IMR-90 (cell line): Measurements from ENCODE around the gene PAK5. TPM values are rescaled to one million over a fixed set of nuclear protein-coding genes. Genes with fewer than 3 reads are reported as not detected.

Experiments used
- ATAC-seq: fragments of 200-7000 bp; cut with Tn5 transposase; 2 replicates; pipeline ENCODE4 v1.9.1; 2020; ENCODE audit warnings: low read depth, mild to moderate bottlenecking, moderate library complexity
- BruUV-seq: library from RNA; stranded (reverse); fragments of 400-500 nt; replicated peaks from 2 replicates; lab custom pipeline; 2021; lab: Mats Ljungman, UMichigan
- CTCF ChIA-PET: fragments of 300-600 bp; formaldehyde crosslinking; extraction: SDS; loops from one replicate; lab custom pipeline; 2021; ENCODE audit warnings: antibody characterized with exemption; lab: Yijun Ruan, JAX
- POLR2A ChIA-PET: fragments of 300-600 bp; sonication (Branson Sonifier 250); formaldehyde crosslinking; loops from one replicate; lab custom pipeline; 2022; ENCODE audit warnings: antibody characterized with exemption; ENCODE audit not compliant: unreplicated experiment; lab: Charles Lee
- DNase-seq: peaks from one replicate; pipeline ENCODE4 v3.0.0; 2013
- H2AFZ ChIP-seq: replicated peaks from 2 replicates; pipeline ENCODE3; 2013; ENCODE audit warnings: low read length, mild to moderate bottlenecking; ENCODE audit not compliant: poor library complexity
- H2AK5ac ChIP-seq: 2 replicates; pipeline ENCODE4 v1.6.1; 2013; ENCODE audit warnings: low read depth, low read length, inconsistent platforms
- H2AK9ac ChIP-seq: replicated peaks from 2 replicates; pipeline ENCODE3; 2013; ENCODE audit warnings: mild to moderate bottlenecking, low read depth, low read length, moderate library complexity; ENCODE audit not compliant: poor library complexity
- H2BK120ac ChIP-seq: 2 replicates; pipeline ENCODE4 v1.6.1; 2013; ENCODE audit warnings: low read depth, low read length, inconsistent platforms
- H2BK15ac ChIP-seq: 3 replicates; pipeline ENCODE4 v1.6.1; 2013; ENCODE audit warnings: low read depth, low read length, inconsistent platforms
- H2BK20ac ChIP-seq: 2 replicates; pipeline ENCODE4 v1.6.1; 2013; ENCODE audit warnings: low read depth, mild to moderate bottlenecking, inconsistent platforms, low read length, moderate library complexity
- H2BK5ac ChIP-seq: 2 replicates; pipeline ENCODE4 v1.6.1; 2013; ENCODE audit warnings: mild to moderate bottlenecking, low read depth, low read length, inconsistent platforms; ENCODE audit not compliant: poor library complexity, severe bottlenecking
- H3K14ac ChIP-seq: replicated peaks from 2 replicates; pipeline ENCODE4 v1.6.1; 2013; ENCODE audit warnings: low read depth, low read length, inconsistent platforms
- H3K18ac ChIP-seq: 2 replicates; pipeline ENCODE4 v1.6.1; 2013; ENCODE audit warnings: low read depth, low read length, control low read depth
- H3K23ac ChIP-seq: 2 replicates; pipeline ENCODE4 v1.6.1; 2013; ENCODE audit warnings: low read depth, low read length, inconsistent platforms
- H3K27ac ChIP-seq: 2 replicates; pipeline ENCODE4 v1.5.1; 2013; ENCODE audit warnings: mild to moderate bottlenecking, control low read depth, low read length; ENCODE audit not compliant: insufficient read depth
- H3K27me3 ChIP-seq: 2 replicates; pipeline ENCODE4 v1.6.1; 2013; ENCODE audit warnings: low read length; ENCODE audit not compliant: control insufficient read depth, insufficient read depth
- H3K36me3 ChIP-seq: 2 replicates; pipeline ENCODE4 v1.6.1; 2013; ENCODE audit warnings: low read length, mixed read lengths; ENCODE audit not compliant: control insufficient read depth, insufficient read depth
- H3K4ac ChIP-seq: 2 replicates; pipeline ENCODE4 v1.6.1; 2013; ENCODE audit warnings: low read depth, low read length, inconsistent platforms
- H3K4me1 ChIP-seq: 2 replicates; pipeline ENCODE4 v1.6.1; 2013; ENCODE audit warnings: low read length, mixed read lengths; ENCODE audit not compliant: control insufficient read depth, insufficient read depth
- H3K4me2 ChIP-seq: 2 replicates; pipeline ENCODE4 v1.6.1; 2013; ENCODE audit warnings: low read depth, mild to moderate bottlenecking, control low read depth, low read length, moderate library complexity
- H3K4me3 ChIP-seq: 2 replicates; pipeline ENCODE4 v1.5.1; 2013; ENCODE audit warnings: low read depth, mild to moderate bottlenecking, control low read depth, low read length, moderate library complexity; ENCODE audit not compliant: insufficient read depth
- H3K56ac ChIP-seq: 2 replicates; pipeline ENCODE4 v1.6.1; 2013; ENCODE audit warnings: low read length, inconsistent platforms; ENCODE audit not compliant: insufficient read depth; ENCODE audit errors: extremely low read depth
- H3K79me1 ChIP-seq, 2 experiments: 2 replicates each; pipeline ENCODE4 v1.6.1; 2013; ENCODE audit warnings: low read length in 2 of 2, inconsistent platforms in 1 of 2, low read depth in 1 of 2
- H3K9ac ChIP-seq: 2 replicates; pipeline ENCODE4 v1.6.1; 2013; ENCODE audit warnings: low read depth, low read length, control low read depth
- H3K9me1 ChIP-seq: 2 replicates; pipeline ENCODE4 v1.6.1; 2013; ENCODE audit warnings: low read length, inconsistent platforms; ENCODE audit not compliant: insufficient read depth
- H3K9me3 ChIP-seq: 2 replicates; pipeline ENCODE4 v1.6.1; 2013; ENCODE audit warnings: low read length; ENCODE audit not compliant: control insufficient read depth, insufficient read depth
- H4K20me1 ChIP-seq: 2 replicates; pipeline ENCODE4 v1.6.1; 2013; ENCODE audit warnings: low read length, inconsistent platforms; ENCODE audit not compliant: insufficient read depth
- H4K5ac ChIP-seq: 2 replicates; pipeline ENCODE4 v1.6.1; 2013; ENCODE audit warnings: mild to moderate bottlenecking, low read depth, low read length, control low read depth
- H4K8ac ChIP-seq, 2 experiments: 2 replicates each; pipeline ENCODE4 v1.6.1; 2013; ENCODE audit warnings: low read depth in 2 of 2, low read length in 2 of 2, control low read depth in 1 of 2, inconsistent platforms in 1 of 2
- H4K91ac ChIP-seq: 2 replicates; pipeline ENCODE4 v1.6.1; 2013; ENCODE audit warnings: low read depth, low read length, inconsistent platforms; ENCODE audit not compliant: insufficient read depth
- BHLHE40 ChIP-seq: fragments of 150-350 bp; IDR thresholded peaks from 2 replicates; pipeline ENCODE4 v1.6.1; 2016; ENCODE audit warnings: mild to moderate bottlenecking, low read depth, low read length
- RCOR1 ChIP-seq: IDR thresholded peaks from 2 replicates; pipeline ENCODE4 v1.6.1; 2012; ENCODE audit warnings: mild to moderate bottlenecking, low read length, improper control_type of control experiment; ENCODE audit not compliant: insufficient replicate concordance
- SMC3 ChIP-seq: fragments of 150-350 bp; IDR thresholded peaks from 2 replicates; pipeline ENCODE4 v1.6.1; 2016; ENCODE audit warnings: low read depth, mild to moderate bottlenecking, antibody characterized with exemption, low read length, moderate library complexity
- dilution Hi-C: fragments of 300-500 bp; cut with HindIII; formaldehyde crosslinking; loops from one replicate; pipeline ENCODE4 v1.14.3; 2018; ENCODE audit warnings: low sequenced_read_pairs; ENCODE audit not compliant: unreplicated experiment
- in situ Hi-C: fragments of 300-500 bp; cut with MboI; formaldehyde crosslinking; loops from 3 replicates; pipeline ENCODE4 v1.14.3; 2019; ENCODE audit warnings: low sequenced_read_pairs, inconsistent platforms, mixed read lengths
- intact Hi-C: fragments of 100-400 bp; cut with micrococcal nuclease; formaldehyde crosslinking; loops from 2 replicates; pipeline ENCODE4 v1.10.0; 2022
- polyA plus RNA-seq, 3 experiments: library from polyadenylated mRNA; depleted of rRNA; stranded (reverse); fragments of >200 nt; gene quantifications; 2 replicates each; pipeline ENCODE4 v1.2.3, GENCODE V29; 2012; ENCODE audit warnings: low replicate concordance in 1 of 3
- total RNA-seq: library from RNA; depleted of rRNA; stranded (reverse); fragments of >200 nt; gene quantifications from 2 replicates; pipeline ENCODE4 v1.2.3, GENCODE V29; 2012

The PAK5 gene
- total and polyA plus RNA-seq, 2 of the 4 experiments (the other 2 are of a cell fraction) = not detected

DNA sequence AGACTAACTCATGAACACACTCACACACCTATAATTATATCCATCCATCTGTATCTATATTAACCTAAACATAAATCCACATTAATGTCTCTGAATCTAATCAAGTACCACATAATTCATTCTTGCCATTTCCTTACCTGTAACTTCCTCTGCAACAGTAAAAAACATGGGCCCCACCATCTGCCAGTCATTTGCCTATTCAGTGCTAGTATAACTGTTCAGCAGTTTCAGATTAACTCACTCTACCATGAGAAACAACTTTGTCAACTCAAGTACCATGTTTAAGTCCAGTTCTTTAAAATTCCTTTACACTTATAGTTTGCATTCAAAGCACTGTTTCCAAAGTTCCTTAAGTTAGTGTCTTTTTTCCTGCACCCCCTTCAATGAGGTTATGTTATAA lies 255.7 kb downstream of the PAK5 start:
- H2AFZ ChIP-seq = no peak overlapping the region
- no peak overlapping the region for H3K4ac ChIP-seq
- H3K9me1 ChIP-seq = no peaks in the 10 kb centered on the region
- DNase-seq = no peak
- CTCF ChIA-PET = interaction anchor here (1.0 kb wide), 1 partner anchor 20 kb away, joined by 3 read pairs; no protein-coding TSS in a partner anchor
- in situ Hi-C loops (no loop called here), dilution Hi-C loops (no loop called here), intact Hi-C loops (no loop called here)
- H4K5ac ChIP-seq = no peak overlapping the region
- no peak overlapping the region for H2AK9ac ChIP-seq
- H2AK5ac ChIP-seq = no peak overlapping the region
- no peak overlapping the region for H3K4me3 ChIP-seq
- H3K79me1 ChIP-seq = no peaks in the 10 kb centered on the region
- POLR2A ChIA-PET = no interaction called here
- no peak overlapping the region for H3K9ac ChIP-seq
- H3K9me3 ChIP-seq = no peaks in the 10 kb centered on the region
- H3K27ac ChIP-seq = no peak overlapping the region
- no peak overlapping the region for H2BK120ac ChIP-seq
- BruUV-seq = no TSS peak
- H3K14ac ChIP-seq = no peak overlapping the region
- TF ChIP-seq BHLHE40 (no peak), SMC3 (no peak), RCOR1 (no peak)
- H3K4me2 ChIP-seq = no peak overlapping the region
- no peaks in the 10 kb centered on the region for H3K36me3 ChIP-seq
- H3K23ac ChIP-seq = no peak overlapping the region
- no peak overlapping the region for H3K18ac ChIP-seq
- no peaks in the 10 kb centered on the region for H3K4me1 ChIP-seq
- H2BK5ac ChIP-seq = no peak overlapping the region
- H3K27me3 ChIP-seq = peaks cover 3% of the 10 kb centered on the region
- no peak overlapping the region for H2BK15ac ChIP-seq
- no peak overlapping the region for H3K56ac ChIP-seq
- no peaks in the 10 kb centered on the region for H4K20me1 ChIP-seq
- no peak overlapping the region for H4K8ac ChIP-seq
- ATAC-seq = no peak
- no peak overlapping the region for H2BK20ac ChIP-seq
- no peak overlapping the region for H4K91ac ChIP-seq
